Caco-2 (cell line): ENCODE measurements around the gene GGN. TPM values are rescaled to one million over a fixed set of nuclear protein-coding genes. Genes with fewer than 3 reads are reported as not detected.

Experiments used
- BruUV-seq: library from RNA; stranded (reverse); fragments of 400-500 nt; replicated peaks from 2 replicates; lab custom pipeline; 2021; lab: Mats Ljungman, UMichigan
- CTCF ChIA-PET: fragments of 300-600 bp; sonication (Branson Sonifier 250); formaldehyde crosslinking; loops from one replicate; lab custom pipeline; 2022; ENCODE audit warnings: antibody characterized with exemption; lab: Charles Lee
- POLR2A ChIA-PET: fragments of 300-600 bp; sonication (Branson Sonifier 250); formaldehyde crosslinking; loops from one replicate; lab custom pipeline; 2022; ENCODE audit warnings: antibody characterized with exemption; lab: Charles Lee
- DNase-seq, 2 experiments: peaks; one replicate each; pipeline versions ENCODE4 v3.0.0 to v3.0.0-alpha.2; 2020 to 2022
- H3K27me3 ChIP-seq: replicated peaks from 2 replicates; pipeline ENCODE4 v1.6.0; 2011; ENCODE audit warnings: low read length; ENCODE audit not compliant: control insufficient read depth, insufficient read depth
- H3K36me3 ChIP-seq: 2 replicates; pipeline ENCODE4 v1.5.1; 2011; ENCODE audit warnings: low read length; ENCODE audit not compliant: control insufficient read depth, insufficient read depth
- H3K4me1 ChIP-seq: fragments of 250-450 bp; sonication (Bioruptor Pico); 2 replicates; pipeline ENCODE4 v1.5.1; 2020; ENCODE audit warnings: mild to moderate bottlenecking
- H3K4me3 ChIP-seq: 2 replicates; pipeline ENCODE4 v1.5.1; 2011; ENCODE audit warnings: low read depth, mild to moderate bottlenecking, control low read depth, low read length
- H3K9me3 ChIP-seq: fragments of 250-450 bp; sonication (Bioruptor Pico); 2 replicates; pipeline ENCODE4 v1.5.1; 2020; ENCODE audit warnings: mild to moderate bottlenecking, moderate library complexity
- H3K27ac Mint-ChIP-seq: one replicate; pipeline ENCODE4 v1.8.0; 2022; ENCODE audit warnings: mixed read lengths; ENCODE audit not compliant: unreplicated experiment
- H3K27me3 Mint-ChIP-seq: one replicate; pipeline ENCODE4 v1.8.0; 2022; ENCODE audit warnings: mixed read lengths; ENCODE audit not compliant: insufficient read depth, unreplicated experiment
- H3K36me3 Mint-ChIP-seq: one replicate; pipeline ENCODE4 v1.8.0; 2022; ENCODE audit warnings: mild to moderate bottlenecking, mixed read lengths; ENCODE audit not compliant: insufficient read depth, unreplicated experiment
- H3K4me1 Mint-ChIP-seq: one replicate; pipeline ENCODE4 v1.8.0; 2022; ENCODE audit warnings: low read depth, mixed read lengths; ENCODE audit not compliant: unreplicated experiment
- H3K4me3 Mint-ChIP-seq: one replicate; pipeline ENCODE4 v1.8.0; 2022; ENCODE audit warnings: mild to moderate bottlenecking, moderate library complexity, mixed read lengths; ENCODE audit not compliant: unreplicated experiment
- H3K9me3 Mint-ChIP-seq: one replicate; pipeline ENCODE4 v1.8.0; 2022; ENCODE audit warnings: mixed read lengths; ENCODE audit not compliant: unreplicated experiment
- intact Hi-C: fragments of 100-400 bp; cut with micrococcal nuclease; formaldehyde crosslinking; loops from one replicate; pipeline ENCODE4 v1.10.0; 2022; ENCODE audit not compliant: unreplicated experiment
- total RNA-seq: library from RNA; stranded (reverse); gene quantifications from 2 replicates; pipeline ENCODE4 v1.2.3, GENCODE V29; 2022
- TF ChIP-seq, protein P1 (sequence below), 2 experiments: fragments of 200-600 bp in 1 of 2; IDR thresholded peaks; 1 replicate in 1 of 2; 2 replicates in 1 of 2; pipeline versions ENCODE4 v1.5.1 to v1.8.0; 2011 to 2022; ENCODE audit warnings: antibody characterized with exemption in 1 of 2, control low read depth in 1 of 2, inconsistent platforms in 1 of 2, low read depth in 1 of 2, low read length in 1 of 2, mild to moderate bottlenecking in 1 of 2, moderate library complexity in 1 of 2; ENCODE audit not compliant: insufficient read depth in 1 of 2, severe bottlenecking in 1 of 2, unreplicated experiment in 1 of 2

GGN gene
- total RNA-seq, 1 experiment from 2014 or later, result 0.79 TPM

DNA sequence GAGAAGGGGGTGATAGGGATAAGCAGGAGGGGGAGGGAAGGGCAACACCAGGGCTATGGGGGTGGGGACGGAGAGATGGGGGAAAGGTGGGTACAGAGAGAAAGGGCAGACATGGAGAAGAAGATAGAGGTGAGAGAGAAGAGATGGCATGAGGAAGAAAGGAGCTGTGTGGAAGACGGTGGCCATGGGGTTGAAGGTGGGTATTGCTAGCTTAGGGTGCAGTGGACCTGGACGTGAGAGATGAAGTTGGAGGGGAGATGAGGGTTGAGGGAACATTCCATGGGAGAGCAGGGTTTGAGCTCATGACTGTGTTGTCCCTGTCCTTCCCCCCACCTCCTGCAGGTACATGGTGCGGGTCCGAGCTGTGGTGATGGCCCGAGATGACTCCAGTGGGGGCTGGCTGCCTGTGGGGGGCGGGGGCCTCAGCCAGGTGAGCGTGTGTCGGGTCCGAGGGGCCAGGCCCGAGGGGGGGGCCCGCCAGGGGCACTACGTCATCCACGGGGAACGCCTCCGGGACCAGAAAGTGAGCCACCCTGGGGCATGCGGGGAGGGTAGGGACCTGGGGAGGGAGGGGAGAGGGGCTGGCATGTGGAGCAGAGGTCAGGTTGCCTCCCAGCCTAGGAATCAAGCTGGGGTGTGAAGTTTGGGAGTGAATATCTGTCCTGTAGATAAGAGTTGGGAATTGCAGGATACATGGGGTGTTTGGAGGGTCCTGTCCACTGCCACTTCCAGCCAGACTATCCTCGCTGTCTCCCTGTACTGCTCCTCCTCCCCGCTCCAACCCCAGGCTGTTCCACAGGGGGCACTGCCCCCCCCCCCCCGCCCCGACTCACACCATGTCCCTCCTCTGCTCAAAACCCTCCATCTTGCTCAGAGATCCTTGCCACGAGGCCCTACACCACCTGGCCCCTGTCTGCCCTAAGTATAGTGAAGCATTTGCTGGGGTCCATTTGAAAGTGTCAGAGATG lies 2.4 kb upstream of the GGN start:
- Histone ChIP-seq H3K36me3 (no peaks in the 10 kb centered on the region), H3K9me3 (no peaks in the 10 kb centered on the region), H3K4me3 (no peak overlapping the region), H3K27me3 (no peaks in the 10 kb centered on the region), H3K4me1 (peaks cover 29% of the 10 kb centered on the region)
- Mint-ChIP-seq H3K27ac (no peak overlapping the region), H3K36me3 (peaks cover 18% of the 10 kb centered on the region), H3K4me3 (no peak overlapping the region), H3K4me1 (peaks cover 23% of the 10 kb centered on the region), H3K27me3 (no peaks in the 10 kb centered on the region), H3K9me3 (no peaks in the 10 kb centered on the region)
- intact Hi-C loops, result no loop called here
- DNase-seq, result peak in 1 of 2 experiments; percentile 28
- ChIA-PET POLR2A (interaction anchor here (0.5 to 1.4 kb wide), 4 partner anchors 14 to 459 kb away, joined by 3 to 8 read pairs (median 4); partner anchors contain the start of gene PSMD8), CTCF (interaction anchor here (0.6 to 1.1 kb wide), 2 partner anchors 13 to 30 kb away, joined by 4 to 7 read pairs; partner anchors contain the start of gene FAM98C)
- TF ChIP-seq, protein P1, sequence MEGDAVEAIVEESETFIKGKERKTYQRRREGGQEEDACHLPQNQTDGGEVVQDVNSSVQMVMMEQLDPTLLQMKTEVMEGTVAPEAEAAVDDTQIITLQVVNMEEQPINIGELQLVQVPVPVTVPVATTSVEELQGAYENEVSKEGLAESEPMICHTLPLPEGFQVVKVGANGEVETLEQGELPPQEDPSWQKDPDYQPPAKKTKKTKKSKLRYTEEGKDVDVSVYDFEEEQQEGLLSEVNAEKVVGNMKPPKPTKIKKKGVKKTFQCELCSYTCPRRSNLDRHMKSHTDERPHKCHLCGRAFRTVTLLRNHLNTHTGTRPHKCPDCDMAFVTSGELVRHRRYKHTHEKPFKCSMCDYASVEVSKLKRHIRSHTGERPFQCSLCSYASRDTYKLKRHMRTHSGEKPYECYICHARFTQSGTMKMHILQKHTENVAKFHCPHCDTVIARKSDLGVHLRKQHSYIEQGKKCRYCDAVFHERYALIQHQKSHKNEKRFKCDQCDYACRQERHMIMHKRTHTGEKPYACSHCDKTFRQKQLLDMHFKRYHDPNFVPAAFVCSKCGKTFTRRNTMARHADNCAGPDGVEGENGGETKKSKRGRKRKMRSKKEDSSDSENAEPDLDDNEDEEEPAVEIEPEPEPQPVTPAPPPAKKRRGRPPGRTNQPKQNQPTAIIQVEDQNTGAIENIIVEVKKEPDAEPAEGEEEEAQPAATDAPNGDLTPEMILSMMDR (IDR thresholded peaks at IDR 0.05; ENCODE audit: insufficient read depth in 1 of 2, low read depth in 1 of 2, low read length in 1 of 2, severe bottlenecking in 1 of 2, unreplicated experiment in 1 of 2), result no peak
- no TSS peak for BruUV-seq

GRCh38 chr19:38389101-38389925 lies 1.5 kb upstream of the GGN start:
- H3K4me1 ChIP-seq, result peaks cover 29% of the 10 kb centered on the region
- Mint-ChIP-seq H3K27me3 (no peaks in the 10 kb centered on the region), H3K4me1 (peaks cover 23% of the 10 kb centered on the region), H3K4me3 (peak overlapping the region; percentile 52), H3K36me3 (peaks cover 28% of the 10 kb centered on the region), H3K9me3 (no peaks in the 10 kb centered on the region), H3K27ac (no peak overlapping the region)
- no TSS peak for BruUV-seq
- ChIA-PET POLR2A (interaction anchor here (0.5 to 1.4 kb wide), 3 partner anchors 13 to 78 kb away, joined by 3 to 8 read pairs (median 4); partner anchors contain the start of gene PSMD8), CTCF (interaction anchor here (1.1 to 2.2 kb wide), 2 partner anchors 13 to 14 kb away, joined by 7 to 39 read pairs; partner anchors contain the start of gene FAM98C)
- H3K9me3 ChIP-seq, result no peaks in the 10 kb centered on the region
- H3K4me3 ChIP-seq, result peak overlapping the region; percentile 60
- peaks cover 4% of the 10 kb centered on the region; the same call in 1 of the 2 replicates for H3K36me3 ChIP-seq
- intact Hi-C loops, result no loop called here
- no peaks in the 10 kb centered on the region for H3K27me3 ChIP-seq
- TF ChIP-seq, protein P1 (IDR thresholded peaks at IDR 0.05; ENCODE audit: insufficient read depth in 1 of 2, low read depth in 1 of 2, low read length in 1 of 2, severe bottlenecking in 1 of 2, unreplicated experiment in 1 of 2), result no peak
- no peak for DNase-seq
